Calu3 (cell line): ENCODE results near the gene TMA7. TPM values are rescaled to one million over a fixed set of nuclear protein-coding genes. Genes with fewer than 3 reads are reported as not detected.
A peak's percentile ranks its signal among the peaks of the same experiment; 100 is the strongest.

Experiments used
- BruUV-seq: library from RNA; stranded (reverse); fragments of 400-500 nt; replicated peaks from 2 replicates; lab custom pipeline; 2021; lab: Mats Ljungman, UMichigan
- CTCF ChIA-PET: fragments of 300-600 bp; sonication (Branson Sonifier 250); formaldehyde crosslinking; loops from one replicate; lab custom pipeline; 2022; ENCODE audit warnings: antibody characterized with exemption; lab: Charles Lee
- DNase-seq: peaks from one replicate; pipeline ENCODE4 v3.0.0; 2022
- H3K27ac Mint-ChIP-seq: one replicate; pipeline ENCODE4 v1.8.0; 2022; ENCODE audit warnings: mixed read lengths; ENCODE audit not compliant: unreplicated experiment
- H3K27me3 Mint-ChIP-seq: one replicate; pipeline ENCODE4 v1.8.0; 2022; ENCODE audit warnings: mixed read lengths; ENCODE audit not compliant: unreplicated experiment
- H3K36me3 Mint-ChIP-seq: one replicate; pipeline ENCODE4 v1.8.0; 2022; ENCODE audit warnings: mild to moderate bottlenecking, moderate library complexity, mixed read lengths; ENCODE audit not compliant: insufficient read depth, unreplicated experiment
- H3K4me1 Mint-ChIP-seq: one replicate; pipeline ENCODE4 v1.8.0; 2022; ENCODE audit warnings: mild to moderate bottlenecking, low read depth, mixed read lengths; ENCODE audit not compliant: unreplicated experiment
- H3K4me3 Mint-ChIP-seq: one replicate; pipeline ENCODE4 v1.8.0; 2022; ENCODE audit warnings: mild to moderate bottlenecking, low read depth, moderate library complexity, mixed read lengths; ENCODE audit not compliant: unreplicated experiment
- H3K9me3 Mint-ChIP-seq: one replicate; pipeline ENCODE4 v1.8.0; 2022; ENCODE audit warnings: low read depth, mixed read lengths; ENCODE audit not compliant: unreplicated experiment
- intact Hi-C: fragments of 100-400 bp; cut with micrococcal nuclease; formaldehyde crosslinking; loops from one replicate; pipeline ENCODE4 v1.10.0; 2022; ENCODE audit not compliant: unreplicated experiment
- total RNA-seq: library from RNA; stranded (reverse); gene quantifications from 2 replicates; pipeline ENCODE4 v1.2.3, GENCODE V29; 2022
- TF ChIP-seq, protein P1 (sequence below): fragments of 200-600 bp; IDR thresholded peaks from one replicate; pipeline ENCODE4 v1.8.0; 2022; ENCODE audit warnings: antibody characterized with exemption; ENCODE audit not compliant: unreplicated experiment

TMA7 gene
- total RNA-seq, 1 experiment from 2014 or later: 171 TPM

DNA sequence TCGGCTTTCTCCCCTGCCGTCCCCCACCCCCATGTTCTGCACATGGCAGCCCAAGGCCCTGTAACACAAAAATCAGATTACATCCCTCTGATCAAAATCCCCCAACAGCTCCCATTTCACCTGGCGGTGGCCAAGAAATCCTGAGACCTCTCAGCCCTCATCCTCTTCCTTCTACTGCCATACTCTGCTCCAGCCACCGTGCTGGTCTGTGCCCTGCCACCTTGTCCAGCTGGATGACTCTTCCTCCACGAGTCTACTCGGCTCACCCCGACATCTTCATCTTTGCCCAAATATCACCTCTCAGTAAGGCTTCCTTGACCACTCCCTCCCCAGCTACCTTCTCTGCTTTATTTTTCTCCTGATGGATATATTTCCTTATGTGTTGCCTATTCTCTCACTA, 3.2 kb upstream of the TMA7 start:
- no TSS peak for BruUV-seq
- Mint-ChIP-seq H3K27me3 (no peaks in the 10 kb centered on the region), H3K27ac (no peak overlapping the region), H3K4me3 (no peak overlapping the region), H3K36me3 (peaks cover 23% of the 10 kb centered on the region), H3K4me1 (peaks cover 28% of the 10 kb centered on the region), H3K9me3 (no peaks in the 10 kb centered on the region)
- TF ChIP-seq, protein P1, sequence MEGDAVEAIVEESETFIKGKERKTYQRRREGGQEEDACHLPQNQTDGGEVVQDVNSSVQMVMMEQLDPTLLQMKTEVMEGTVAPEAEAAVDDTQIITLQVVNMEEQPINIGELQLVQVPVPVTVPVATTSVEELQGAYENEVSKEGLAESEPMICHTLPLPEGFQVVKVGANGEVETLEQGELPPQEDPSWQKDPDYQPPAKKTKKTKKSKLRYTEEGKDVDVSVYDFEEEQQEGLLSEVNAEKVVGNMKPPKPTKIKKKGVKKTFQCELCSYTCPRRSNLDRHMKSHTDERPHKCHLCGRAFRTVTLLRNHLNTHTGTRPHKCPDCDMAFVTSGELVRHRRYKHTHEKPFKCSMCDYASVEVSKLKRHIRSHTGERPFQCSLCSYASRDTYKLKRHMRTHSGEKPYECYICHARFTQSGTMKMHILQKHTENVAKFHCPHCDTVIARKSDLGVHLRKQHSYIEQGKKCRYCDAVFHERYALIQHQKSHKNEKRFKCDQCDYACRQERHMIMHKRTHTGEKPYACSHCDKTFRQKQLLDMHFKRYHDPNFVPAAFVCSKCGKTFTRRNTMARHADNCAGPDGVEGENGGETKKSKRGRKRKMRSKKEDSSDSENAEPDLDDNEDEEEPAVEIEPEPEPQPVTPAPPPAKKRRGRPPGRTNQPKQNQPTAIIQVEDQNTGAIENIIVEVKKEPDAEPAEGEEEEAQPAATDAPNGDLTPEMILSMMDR: no peak
- no peak for DNase-seq
- CTCF ChIA-PET: interaction anchor here (0.9 to 6.5 kb wide), 12 partner anchors 8 to 209 kb away, joined by 3 to 243 read pairs (median 6); partner anchors contain the start of genes ATRIP and ZNF589
- intact Hi-C loops: loop anchor here (1.0 kb wide), 2 partner anchors 36 to 164 kb away; no protein-coding TSS in a partner anchor

DNA sequence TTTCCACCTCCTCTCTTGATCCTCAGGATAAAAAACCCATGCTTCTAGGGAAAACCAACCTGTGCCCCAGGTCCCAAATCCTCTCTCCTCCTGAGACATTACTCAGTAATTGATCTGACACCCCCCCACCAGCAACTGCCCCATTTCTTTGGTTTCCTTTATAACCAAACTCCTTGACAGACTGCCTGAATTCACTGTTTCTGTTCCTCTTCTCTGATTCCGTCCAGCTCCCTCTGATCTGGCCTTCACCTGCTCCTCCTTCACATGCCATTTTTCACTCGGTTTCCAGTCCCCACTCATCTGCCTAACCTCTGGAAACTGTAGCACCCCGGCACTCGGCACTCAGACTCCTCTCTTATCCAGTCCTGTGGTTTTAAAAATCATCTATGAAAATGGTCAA, 2.2 kb upstream of the TMA7 start:
- Mint-ChIP-seq H3K27ac (no peak overlapping the region), H3K36me3 (peaks cover 33% of the 10 kb centered on the region), H3K4me3 (no peak overlapping the region), H3K4me1 (peaks cover 27% of the 10 kb centered on the region), H3K9me3 (no peaks in the 10 kb centered on the region), H3K27me3 (no peaks in the 10 kb centered on the region)
- intact Hi-C loops: no loop called here
- DNase-seq: no peak
- TF ChIP-seq, protein P1: no peak
- BruUV-seq: no TSS peak
- CTCF ChIA-PET: interaction anchor here (2.5 to 6.5 kb wide), 2 partner anchors 38 to 163 kb away, joined by 83 to 243 read pairs; no protein-coding TSS in a partner anchor

DNA sequence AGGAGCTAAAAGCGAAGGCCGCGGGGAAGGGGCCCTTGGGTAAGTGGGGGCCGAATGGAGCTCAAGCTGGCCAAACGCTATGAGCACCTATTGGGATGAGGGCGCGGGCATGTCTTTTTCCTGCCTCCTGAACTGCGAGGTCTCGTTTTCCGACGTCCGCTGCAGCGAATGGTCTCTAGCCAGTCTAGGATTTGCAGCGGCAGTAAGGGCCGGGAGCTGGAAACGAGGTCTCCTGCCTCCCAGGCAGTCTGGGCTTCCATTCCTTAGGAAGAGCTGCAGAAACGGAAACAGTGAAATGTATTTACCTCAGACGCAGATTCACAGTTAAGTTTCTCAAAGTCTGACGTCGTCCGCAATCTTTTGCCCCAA, 517 bp downstream of the TMA7 start:
- TF ChIP-seq, protein P1: no peak
- intact Hi-C loops: no loop called here
- DNase-seq: no peak
- H3K27me3 Mint-ChIP-seq: no peaks in the 10 kb centered on the region
- H3K4me1 Mint-ChIP-seq: peaks cover 23% of the 10 kb centered on the region
- CTCF ChIA-PET: interaction anchor here (1.2 to 1.5 kb wide), 2 partner anchors 12 to 40 kb away, joined by 3 to 19 read pairs; no protein-coding TSS in a partner anchor
- H3K9me3 Mint-ChIP-seq: no peaks in the 10 kb centered on the region
- BruUV-seq: TSS peak; percentile 64
- peak overlapping the region; percentile 88 for H3K27ac Mint-ChIP-seq
- peak overlapping the region; percentile 90 for H3K4me3 Mint-ChIP-seq
- H3K36me3 Mint-ChIP-seq: peaks cover 48% of the 10 kb centered on the region

DNA sequence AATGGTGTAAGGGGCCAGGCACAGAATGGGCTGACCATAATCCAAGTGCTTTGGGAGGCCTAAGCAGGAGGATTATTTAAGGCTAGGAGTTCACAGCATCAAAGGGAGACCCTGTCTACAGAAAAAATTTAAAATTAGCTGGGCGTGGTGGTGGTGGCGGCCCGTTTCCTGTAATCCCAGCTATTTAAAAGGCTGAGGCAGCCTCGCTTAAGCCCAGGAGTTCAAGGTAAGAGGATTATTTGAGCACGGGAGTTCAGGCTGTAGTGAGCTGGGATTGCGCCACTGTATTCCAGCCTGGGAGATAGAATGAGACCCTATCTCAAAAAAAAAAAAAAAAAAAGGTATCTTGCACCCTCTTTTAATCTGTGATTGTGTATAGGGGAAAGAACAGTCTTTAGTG, 1.9 kb downstream of the TMA7 start:
- Mint-ChIP-seq H3K4me3 (peak overlapping the region; percentile 90), H3K27ac (no peak overlapping the region), H3K27me3 (no peaks in the 10 kb centered on the region), H3K9me3 (no peaks in the 10 kb centered on the region), H3K4me1 (peaks cover 33% of the 10 kb centered on the region), H3K36me3 (peaks cover 60% of the 10 kb centered on the region)
- BruUV-seq: no TSS peak
- CTCF ChIA-PET: no interaction called here
- no peak for DNase-seq
- intact Hi-C loops: no loop called here
- TF ChIP-seq, protein P1: no peak
